Left hindlimb (tissue), 1 donor: Measurements from ENCODE around the gene RFX6.
"Not testable (repeated sequence)": the region's sequence is repeated elsewhere in the genome, so short reads cannot be mapped to it uniquely, and the experiment has no call there.

Source experiments
- DNase-seq: peaks from one replicate; pipeline ENCODE4 v3.0.0-alpha.2; 2018

Gene RFX6

GRCh38 chr6:116876635-116877611 is at the start of gene RFX6:
RFX6 (plus strand) TSS chr6:116877242; CDS start chr6:116877276, 34 bp downstream.
- no peak for DNase-seq

- DNase-seq: no peak
Measured at GRCh38 chr6:116827561-116828240, 49.3 kb upstream of the RFX6 start.

DNA sequence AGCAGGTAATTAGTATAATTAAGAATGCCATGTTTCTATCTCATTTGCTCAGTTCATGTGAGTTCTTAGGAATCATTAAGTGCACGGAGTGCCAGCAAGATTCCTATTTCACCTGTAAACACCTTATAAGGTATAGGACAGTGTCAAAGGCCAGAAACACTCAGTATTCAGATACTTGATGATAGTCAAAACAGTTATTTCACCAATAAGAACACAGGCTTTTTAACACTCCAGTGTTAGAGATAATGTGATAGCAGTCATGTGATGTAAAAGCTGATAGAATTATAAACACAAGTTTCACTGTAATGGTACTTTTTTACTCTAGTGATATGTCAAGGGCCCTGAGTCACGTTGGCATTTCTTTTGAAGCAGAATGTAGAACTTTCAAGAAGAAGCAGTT is 48.1 kb upstream of the RFX6 start, which contains the start of gene GPRC6A:
GPRC6A (minus strand) TSS at position 101 of the 400 bp plus-strand sequence; CDS start at position 31, 70 bp downstream.
- DNase-seq: no peak

- not testable (repeated sequence) for DNase-seq
Measured at GRCh38 chr6:116834526-116834925, 42.5 kb upstream of the RFX6 start.

GRCh38 chr6:116836606-116837342 is 40.3 kb upstream of the RFX6 start:
- no peak for DNase-seq

DNA sequence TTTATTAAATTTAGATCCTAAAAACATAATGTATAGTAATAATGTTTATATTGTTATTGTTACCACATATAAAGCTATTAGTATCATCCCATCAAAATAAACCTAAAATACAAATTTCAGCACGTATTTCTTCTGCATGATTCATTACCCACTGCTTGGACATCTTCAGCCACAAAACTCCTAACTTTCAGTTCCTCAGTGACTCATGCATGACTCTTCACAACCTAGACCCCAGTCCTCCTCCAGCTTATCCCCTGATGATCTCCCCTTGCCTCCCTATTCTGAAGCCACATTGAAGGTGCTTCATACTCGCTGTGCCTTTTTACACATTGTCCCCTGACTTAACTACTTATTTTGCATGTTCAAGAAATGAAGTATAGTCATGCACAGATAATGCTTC is 37.0 kb upstream of the RFX6 start:
- DNase-seq: no peak

- DNase-seq: no peak
Measured at GRCh38 chr6:116842459-116842858, 34.6 kb upstream of the RFX6 start.

DNA sequence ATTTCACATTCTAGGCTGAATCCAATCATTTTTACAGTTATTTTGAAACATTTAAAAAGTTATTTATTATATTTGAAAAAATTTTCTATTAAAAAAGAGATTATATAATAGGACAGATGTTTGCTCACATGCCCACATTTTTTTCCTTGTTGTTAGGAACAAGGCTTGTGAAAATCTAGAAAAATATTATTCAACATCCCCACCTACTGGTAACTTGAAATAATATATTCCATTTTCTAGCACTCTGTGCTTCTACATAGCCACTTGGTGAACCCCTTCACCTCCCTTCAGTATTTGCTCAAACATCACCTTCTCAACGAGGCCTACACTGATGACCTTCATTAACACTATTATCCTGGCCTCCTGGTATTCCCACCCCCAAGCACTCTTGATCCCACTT is 29.8 kb upstream of the RFX6 start:
- DNase-seq: no peak

DNA sequence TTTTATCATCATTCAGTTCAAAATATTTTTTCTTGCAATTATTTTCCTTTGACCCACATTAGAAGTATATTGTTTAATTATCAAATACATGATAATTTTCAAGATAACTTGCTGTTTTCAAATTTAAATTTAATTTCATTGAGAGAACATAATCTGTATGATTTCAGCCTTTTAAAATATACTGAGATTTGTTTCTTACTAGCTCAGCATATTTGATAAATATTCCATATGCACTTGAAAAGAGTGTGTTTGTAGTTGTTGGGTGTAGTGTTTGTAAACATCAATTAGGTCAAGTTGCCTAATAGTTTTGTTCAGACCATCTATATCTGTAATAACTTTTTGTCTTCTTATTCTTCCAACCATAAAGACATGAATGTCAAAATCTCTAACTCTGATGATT is 19.0 kb upstream of the RFX6 start:
- DNase-seq: no peak

DNA sequence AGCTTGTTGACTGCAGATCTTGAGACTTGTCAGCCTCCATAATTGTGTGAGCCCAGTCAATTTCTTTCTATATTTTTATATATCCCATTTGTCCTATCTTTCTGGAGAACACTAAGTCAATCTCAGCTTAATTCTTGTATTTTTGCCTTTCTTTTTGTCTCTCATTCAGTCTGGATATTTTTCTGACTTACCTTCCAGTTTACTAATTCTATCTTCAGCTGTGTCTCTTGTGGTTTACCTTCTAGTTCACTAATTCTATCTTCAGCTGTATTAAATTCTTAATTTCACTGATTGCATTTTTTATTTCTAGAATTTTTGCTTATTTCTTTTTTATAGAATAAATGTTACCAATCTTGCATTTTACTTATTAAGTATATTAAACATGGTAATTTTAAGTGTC is 17.8 kb upstream of the RFX6 start:
- DNase-seq: no peak

DNA sequence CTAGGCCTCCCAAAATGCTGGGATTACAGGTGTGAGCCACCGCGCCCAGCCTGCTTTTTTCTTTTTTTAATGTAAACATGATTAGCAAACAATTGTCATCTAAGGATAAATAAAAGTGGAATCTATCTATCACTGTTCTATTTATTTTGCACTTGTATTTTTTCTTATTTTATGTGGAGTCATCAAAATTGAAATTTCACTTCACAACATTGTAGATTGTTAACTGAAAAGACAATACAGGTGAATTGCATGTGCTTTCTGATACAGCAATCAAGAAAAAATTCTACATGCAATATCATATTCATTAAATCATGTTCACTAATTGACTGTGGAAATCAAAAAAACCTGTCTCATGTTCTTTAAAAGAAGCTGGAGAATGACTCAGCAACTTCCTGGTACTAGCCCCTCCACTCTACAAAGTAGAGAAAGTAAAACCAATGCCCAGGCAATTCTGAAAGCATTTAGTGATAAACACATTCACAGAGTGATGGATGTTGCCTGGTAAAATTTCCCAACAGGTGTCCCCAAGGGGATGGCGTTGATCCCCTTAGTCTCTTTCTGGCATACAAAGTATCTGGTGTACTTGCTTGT is 10.7 kb upstream of the RFX6 start:
- DNase-seq: no peak

DNA sequence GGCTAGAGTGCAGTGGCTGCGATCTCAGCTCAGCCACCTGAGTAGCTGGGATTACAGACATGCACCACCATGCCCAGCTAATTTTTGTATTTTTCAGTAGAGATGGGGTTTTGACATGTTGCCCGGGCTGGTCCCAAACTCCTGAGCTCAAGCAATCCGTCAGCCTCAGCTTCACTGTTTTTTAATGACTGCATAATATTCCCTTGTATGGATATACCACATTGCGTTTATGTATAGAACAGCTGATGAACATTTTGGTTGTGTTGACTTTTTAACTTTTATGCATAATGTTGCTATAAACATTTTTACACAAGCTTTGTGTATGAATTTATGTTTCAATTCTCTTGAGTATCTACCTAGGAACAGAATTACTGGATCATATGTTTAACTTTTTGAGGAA is 4.3 kb upstream of the RFX6 start:
- DNase-seq: no peak

DNA sequence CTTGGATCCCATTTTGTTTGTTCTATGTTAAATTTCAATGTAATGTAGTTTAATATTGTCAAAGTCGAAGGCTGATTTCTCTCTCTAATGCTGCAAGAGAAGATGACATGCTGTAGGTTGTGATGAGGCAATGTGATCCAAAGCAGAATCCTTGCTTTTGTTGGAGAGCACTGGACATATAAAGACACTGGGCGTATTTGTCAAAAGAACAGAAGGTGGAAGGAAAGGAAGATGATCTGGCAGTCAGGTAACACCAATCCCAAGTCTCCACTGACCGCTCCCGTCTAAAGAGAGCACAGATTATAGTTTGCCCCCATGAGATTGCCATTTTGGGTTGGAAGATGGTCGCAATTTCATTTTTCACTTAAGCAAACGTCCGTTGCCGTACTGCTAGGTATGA is 935 bp upstream of the RFX6 start:
- no peak for DNase-seq

DNA sequence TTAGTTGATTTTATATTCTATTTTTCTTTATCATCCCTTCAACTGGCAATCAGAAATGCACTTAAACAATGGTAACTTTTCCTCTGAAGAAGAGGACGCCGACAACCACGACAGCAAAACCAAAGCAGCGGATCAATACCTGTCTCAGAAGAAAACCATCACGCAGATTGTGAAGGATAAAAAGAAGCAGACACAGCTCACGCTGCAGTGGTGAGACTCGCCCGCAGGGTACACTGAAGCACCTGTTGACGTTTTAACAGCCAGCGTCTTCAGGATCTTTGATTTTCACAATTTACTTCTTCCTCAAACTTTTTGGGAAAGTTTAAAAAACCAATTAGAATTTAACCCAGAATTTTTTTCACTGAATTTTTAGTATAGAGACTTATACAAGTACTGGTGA is 701 bp downstream of the RFX6 start:
- DNase-seq: no peak

DNA sequence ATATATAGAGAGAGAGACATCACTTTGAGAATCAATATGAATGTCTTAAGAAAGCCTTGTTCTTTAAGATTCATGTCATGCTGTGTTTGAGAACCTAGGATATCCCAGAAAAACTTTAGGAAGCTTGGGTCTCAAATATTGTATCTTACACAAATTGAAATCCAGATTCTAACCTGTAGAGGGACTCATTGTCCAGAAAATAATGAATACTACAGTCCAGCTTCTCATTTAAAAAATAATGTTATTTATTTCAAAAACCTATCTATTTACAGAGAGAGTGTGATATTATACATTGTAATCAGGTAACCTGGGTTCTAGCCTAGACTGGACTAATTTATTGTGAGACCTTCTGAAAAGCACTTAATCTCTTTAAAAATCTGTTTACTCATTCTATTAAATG is 4.2 kb downstream of the RFX6 start:
- DNase-seq: no peak

- DNase-seq: no peak
Measured at GRCh38 chr6:116883005-116883404, 6.0 kb downstream of the RFX6 start.

DNA sequence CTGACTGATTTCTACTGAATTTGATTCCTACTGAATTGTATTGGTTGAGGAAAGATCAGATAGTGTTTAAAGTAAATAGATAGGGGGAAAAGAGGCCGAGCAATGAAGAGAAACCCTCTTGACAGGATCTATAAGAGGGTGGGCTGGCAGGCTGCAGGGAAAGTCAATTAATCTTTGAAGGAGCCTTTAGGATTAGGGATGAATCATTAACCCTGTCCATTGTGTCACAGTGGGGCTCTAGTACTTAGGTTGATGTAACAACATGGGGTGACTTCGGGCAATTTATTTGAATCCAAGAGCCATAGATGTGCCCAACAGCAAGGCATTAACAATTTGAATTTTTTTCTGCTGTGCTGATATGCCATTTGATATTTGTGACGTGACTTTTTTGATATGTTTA is 7.5 kb downstream of the RFX6 start:
- DNase-seq: no peak

- no peak for DNase-seq
Measured at GRCh38 chr6:116887168-116887567, 10.1 kb downstream of the RFX6 start.

DNA sequence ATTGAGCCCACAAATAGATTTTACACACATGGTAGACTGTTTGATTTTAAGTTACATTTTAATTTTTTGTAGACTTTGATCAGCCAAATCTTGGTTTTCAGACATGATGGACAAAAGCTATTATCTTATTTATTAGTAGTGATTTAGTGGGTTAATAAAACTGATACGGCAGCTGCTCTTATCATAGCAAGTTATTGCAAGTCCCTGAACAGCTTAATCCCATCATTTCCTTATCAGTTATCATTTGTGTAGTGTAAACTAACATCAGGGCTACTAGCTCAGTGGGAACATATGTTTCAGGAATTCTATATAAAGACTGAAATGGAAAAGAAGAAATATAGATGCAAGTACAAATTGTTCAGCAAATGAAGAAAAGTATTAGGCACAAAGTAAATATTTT is 10.9 kb downstream of the RFX6 start:
- no peak for DNase-seq

DNA sequence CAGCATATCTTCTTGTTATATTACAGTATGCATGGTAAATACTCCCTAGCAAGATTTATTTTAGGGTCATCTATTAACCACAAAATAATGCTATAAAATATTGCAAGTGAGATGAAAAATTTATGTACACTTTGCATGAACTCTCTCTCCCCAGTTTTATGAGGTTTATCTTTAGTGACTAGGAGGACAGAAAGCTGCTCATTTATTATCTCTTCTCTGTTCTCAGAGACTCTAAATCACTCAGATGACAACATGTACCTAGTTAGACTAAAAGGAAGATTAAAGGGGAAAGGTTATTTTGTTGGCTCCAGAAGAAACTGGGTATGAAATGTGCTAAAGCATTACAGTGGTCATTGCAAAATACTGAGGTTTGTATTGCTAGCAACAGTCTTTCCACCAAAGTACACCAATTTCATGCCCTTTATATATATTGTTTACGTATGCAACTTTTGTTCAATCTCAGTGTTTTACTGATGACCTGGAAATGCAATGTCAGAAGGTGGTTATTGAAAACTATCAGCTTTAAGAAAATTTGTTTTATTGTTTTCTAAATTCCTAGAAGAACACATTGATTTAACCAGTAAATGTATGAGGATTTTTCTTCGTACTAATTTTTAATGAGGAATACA is 11.8 kb downstream of the RFX6 start:
- no peak for DNase-seq

GRCh38 chr6:116894669-116895068 is 17.6 kb downstream of the RFX6 start:
- DNase-seq: no peak

DNA sequence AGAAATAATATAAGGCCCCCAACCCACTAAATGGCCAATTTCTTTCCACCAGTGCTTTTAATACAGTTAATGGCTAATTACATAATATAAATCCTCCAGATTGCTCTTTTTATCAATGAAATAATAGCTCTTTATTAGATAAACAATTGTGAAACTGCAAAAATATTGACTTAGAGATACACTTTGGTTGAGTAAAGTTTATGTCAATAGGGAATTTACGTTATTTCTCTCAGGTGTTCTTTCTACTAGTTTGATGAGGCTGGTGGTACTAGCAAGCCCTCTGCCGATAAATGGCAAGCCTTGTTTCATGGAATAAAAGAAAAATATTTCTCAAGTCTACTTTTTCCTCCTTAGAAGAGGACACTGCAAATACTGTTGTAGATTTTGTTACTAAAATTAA is 18.9 kb downstream of the RFX6 start:
- DNase-seq: no peak
